Stomach (tissue), 9 donors: ENCODE results near the gene ELAPOR2. TPM values are rescaled to one million over a fixed set of nuclear protein-coding genes. Genes with fewer than 3 reads are reported as not detected.
A peak's percentile ranks its signal among the peaks of the same experiment; 100 is the strongest.

Experiments
- DNase-seq, 2 donors: peaks; one replicate each; pipeline versions ENCODE4 v3.0.0 to v3.0.0-alpha.2; 2013 to 2019
- H3K27ac ChIP-seq, 5 donors: fragments of 200-600 bp in 4 of 5; sonication (generic) in 4 of 5; one replicate each; pipeline ENCODE4 v1.5.1; 2013 to 2019; ENCODE audit warnings: mild to moderate bottlenecking in 1 of 5, moderate library complexity in 1 of 5
- H3K27me3 ChIP-seq, 3 donors: fragments of 200-600 bp; sonication (generic); one replicate each; pipeline ENCODE4 v1.5.1; 2017 to 2019; ENCODE audit warnings: mixed run types in 1 of 3
- H3K36me3 ChIP-seq, 4 donors: fragments of 200-600 bp; sonication (generic); 1 replicate in 3 of 4; 2 replicates in 1 of 4; pipeline ENCODE4 v1.5.1; 2016 to 2019
- H3K4me1 ChIP-seq, 4 donors: fragments of 200-600 bp; sonication (generic); one replicate each; pipeline ENCODE4 v1.5.1; 2016 to 2019
- H3K4me3 ChIP-seq, 4 donors: fragments of 200-600 bp; sonication (generic) in 3 of 4; one replicate each; pipeline ENCODE4 v1.5.1; 2016 to 2019; ENCODE audit warnings: mild to moderate bottlenecking in 1 of 4
- H3K9me3 ChIP-seq, 4 donors: fragments of 200-600 bp; sonication (generic); one replicate each; pipeline ENCODE4 v1.5.1; 2016 to 2019
- EP300 ChIP-seq: sonication (generic); formaldehyde crosslinking; IDR thresholded peaks from one replicate; pipeline ENCODE4 v1.6.1; 2017; ENCODE audit warnings: antibody characterized with exemption
- POLR2A ChIP-seq, 4 donors: fragments of 450-650 bp; IDR thresholded peaks; one replicate each; pipeline ENCODE4 v1.6.1; 2016; ENCODE audit warnings: antibody characterized with exemption in 4 of 4, control low read depth in 2 of 4, mild to moderate bottlenecking in 1 of 4, moderate library complexity in 1 of 4
- POLR2AphosphoS5 ChIP-seq, 3 donors: sonication (generic); formaldehyde crosslinking; IDR thresholded peaks; one replicate each; pipeline ENCODE4 v1.6.1; 2016; ENCODE audit warnings: antibody characterized with exemption in 3 of 3
- WGBS, 5 donors: extraction: QIAGEN DNeasy Blood & Tissue Kit in 3 of 5; methylation state at CpG; one replicate each; pipeline versions ENCODE4 v1.1.5 to v1.1.7; 2013 to 2018; 5-methylcytosine and 5-hydroxymethylcytosine counted together
- intact Hi-C: fragments of 100-400 bp; cut with DNase I; formaldehyde crosslinking; loops from one replicate; pipeline ENCODE4 v1.15.1; 2023; ENCODE audit warnings: low total_unique reads
- polyA plus RNA-seq, 3 donors: library from polyadenylated mRNA; stranded (reverse); fragments of 200-250 nt; gene quantifications; one replicate each; pipeline ENCODE4 v1.2.3, GENCODE V29; 2013
- total RNA-seq, 5 donors: library from RNA; depleted of rRNA; stranded (reverse); fragments of >200 nt; gene quantifications; one replicate each; pipeline versions ENCODE4 v1.1.0 to v1.2.3, GENCODE V29; 2014 to 2016
- TF ChIP-seq, protein P1 (sequence below), 7 experiments: fragments of 450-650 bp in 4 of 7; fragments of 200-600 bp in 3 of 7; sonication (generic) in 3 of 7; IDR thresholded peaks; one replicate each; pipeline ENCODE4 v1.5.1; 2016 to 2019; ENCODE audit warnings: antibody characterized with exemption in 7 of 7, control low read depth in 2 of 7, mild to moderate bottlenecking in 1 of 7
- donor health status: healthy with polysubstance abuse.
- donor health status: Bipolar disorder and iron deficiency.
- donor health status: healthy.

ELAPOR2 gene
- total and polyA plus RNA-seq, 8 donors, result 1.4 to 18.0 (median 3.3) TPM

DNA sequence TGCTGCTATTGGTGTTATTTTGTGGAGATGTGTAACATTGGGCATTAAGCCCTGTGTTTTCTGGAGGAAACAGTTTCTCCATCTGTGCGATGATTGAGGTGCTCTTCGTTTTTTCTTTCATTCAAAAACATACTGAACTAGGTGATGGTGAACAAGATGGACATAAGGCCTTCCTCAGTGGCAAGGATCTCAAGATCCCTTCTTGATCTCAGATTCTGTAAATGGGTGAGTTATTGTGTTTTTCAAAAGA lies 759 bp upstream of the ELAPOR2 start:
- H3K27me3 ChIP-seq, result no peaks in the 10 kb centered on the region
- H3K36me3 ChIP-seq, result no peaks in the 10 kb centered on the region
- H3K4me3 ChIP-seq, result peak overlapping the region in 2 of 4 donors; percentile 63 to 75
- no peak for TF ChIP-seq POLR2A (IDR thresholded peaks at IDR 0.05)
- no peak for TF ChIP-seq POLR2AphosphoS5 (IDR thresholded peaks at IDR 0.05)
- TF ChIP-seq, protein P1, sequence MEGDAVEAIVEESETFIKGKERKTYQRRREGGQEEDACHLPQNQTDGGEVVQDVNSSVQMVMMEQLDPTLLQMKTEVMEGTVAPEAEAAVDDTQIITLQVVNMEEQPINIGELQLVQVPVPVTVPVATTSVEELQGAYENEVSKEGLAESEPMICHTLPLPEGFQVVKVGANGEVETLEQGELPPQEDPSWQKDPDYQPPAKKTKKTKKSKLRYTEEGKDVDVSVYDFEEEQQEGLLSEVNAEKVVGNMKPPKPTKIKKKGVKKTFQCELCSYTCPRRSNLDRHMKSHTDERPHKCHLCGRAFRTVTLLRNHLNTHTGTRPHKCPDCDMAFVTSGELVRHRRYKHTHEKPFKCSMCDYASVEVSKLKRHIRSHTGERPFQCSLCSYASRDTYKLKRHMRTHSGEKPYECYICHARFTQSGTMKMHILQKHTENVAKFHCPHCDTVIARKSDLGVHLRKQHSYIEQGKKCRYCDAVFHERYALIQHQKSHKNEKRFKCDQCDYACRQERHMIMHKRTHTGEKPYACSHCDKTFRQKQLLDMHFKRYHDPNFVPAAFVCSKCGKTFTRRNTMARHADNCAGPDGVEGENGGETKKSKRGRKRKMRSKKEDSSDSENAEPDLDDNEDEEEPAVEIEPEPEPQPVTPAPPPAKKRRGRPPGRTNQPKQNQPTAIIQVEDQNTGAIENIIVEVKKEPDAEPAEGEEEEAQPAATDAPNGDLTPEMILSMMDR (IDR thresholded peaks at IDR 0.05), result no peak
- no peak for TF ChIP-seq EP300
- peaks cover 5 to 15% (median 12%) of the 10 kb centered on the region in 4 donors for H3K4me1 ChIP-seq
- DNase-seq, result no peak
- peak overlapping the region in 4 of 5 donors; percentile 33 to 85 (median 59) for H3K27ac ChIP-seq
- no peaks in the 10 kb centered on the region for H3K9me3 ChIP-seq
- intact Hi-C loops, result no loop called here
- WGBS, 5 donors, result 58 to 66% (median 61%) methylated on average over 2 of the region's 2 CpGs

DNA sequence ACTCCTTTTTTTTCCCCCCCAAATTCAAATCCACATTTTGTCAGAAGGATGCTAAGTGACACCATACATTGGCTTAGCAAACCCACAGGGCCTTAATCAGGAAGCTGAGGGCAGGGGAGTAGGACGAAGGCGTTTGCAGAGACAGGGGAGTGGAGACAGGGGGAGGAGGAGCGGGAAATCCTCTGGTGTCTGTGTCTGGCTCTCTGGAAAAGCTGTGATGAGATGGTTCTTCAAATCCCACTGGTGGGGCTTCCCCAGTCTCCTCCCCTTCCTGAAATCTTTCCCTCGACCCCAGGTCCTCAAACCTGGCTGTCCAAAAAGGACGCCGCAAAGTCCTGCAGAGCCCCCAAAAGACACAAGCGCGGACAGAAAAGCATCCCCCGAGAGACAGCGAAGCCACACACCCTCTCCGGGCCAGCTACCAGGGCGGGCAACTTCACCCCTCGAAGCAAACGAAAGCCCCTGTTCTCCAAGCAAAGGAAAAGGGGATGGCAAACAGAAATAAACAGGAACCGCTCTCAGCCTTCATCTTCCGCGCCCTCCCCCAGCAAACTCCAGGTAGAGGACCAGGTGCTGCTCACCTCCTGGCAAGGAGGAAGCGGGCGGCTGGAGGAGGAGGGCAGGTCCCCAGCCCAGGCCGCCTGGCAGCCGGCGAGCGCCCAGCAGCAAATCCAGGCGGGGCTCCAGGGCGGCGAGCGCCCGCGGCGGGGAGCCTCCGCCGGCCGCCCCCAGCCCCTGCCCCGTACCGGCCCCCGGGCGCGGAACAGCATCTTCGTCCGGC lies 520 bp downstream of the ELAPOR2 start:
- Histone ChIP-seq H3K4me1 (peaks cover 5 to 15% (median 12%) of the 10 kb centered on the region in 4 donors), H3K36me3 (no peaks in the 10 kb centered on the region), H3K9me3 (no peaks in the 10 kb centered on the region), H3K27me3 (no peaks in the 10 kb centered on the region), H3K4me3 (peak overlapping the region; percentile 63 to 75 (median 70)), H3K27ac (peak overlapping the region; percentile 27 to 85 (median 55))
- TF ChIP-seq POLR2A (IDR thresholded peaks at IDR 0.05), result no peak
- no peak for TF ChIP-seq POLR2AphosphoS5 (IDR thresholded peaks at IDR 0.05)
- TF ChIP-seq, protein P1 (IDR thresholded peaks at IDR 0.05), result no peak
- TF ChIP-seq EP300, result no peak
- WGBS, 5 donors, result 1 to 3% (median 1%) methylated on average over 16 to 40 of the region's 40 CpGs
- intact Hi-C loops, result no loop called here
- DNase-seq, result peak; percentile 34 to 41

DNA sequence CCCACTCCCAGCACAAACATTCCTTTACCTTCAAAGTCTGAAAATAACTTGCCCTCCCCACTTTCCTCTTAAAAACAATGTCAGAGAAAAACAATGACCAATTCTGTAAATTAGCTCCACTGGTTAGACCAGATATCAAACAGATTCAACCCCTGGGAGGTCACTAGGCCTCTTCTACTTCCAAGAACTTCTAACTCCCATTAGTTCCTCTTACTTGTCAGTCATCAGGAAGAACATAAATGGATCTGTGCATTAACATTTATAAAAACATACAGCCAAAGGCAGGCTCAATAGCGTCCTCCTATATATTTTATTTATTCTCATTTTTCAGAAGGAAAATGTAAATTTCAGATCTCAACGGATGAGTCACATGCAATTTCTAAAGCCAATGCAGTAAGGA lies 2.2 kb downstream of the ELAPOR2 start:
- Histone ChIP-seq H3K4me3 (no peak overlapping the region), H3K27me3 (no peaks in the 10 kb centered on the region), H3K4me1 (peaks cover 5 to 15% (median 12%) of the 10 kb centered on the region in 4 donors), H3K36me3 (no peaks in the 10 kb centered on the region), H3K9me3 (no peaks in the 10 kb centered on the region), H3K27ac (no peak overlapping the region)
- DNase-seq, result no peak
- intact Hi-C loops, result no loop called here
- TF ChIP-seq POLR2A (IDR thresholded peaks at IDR 0.05) (no peak), POLR2AphosphoS5 (IDR thresholded peaks at IDR 0.05) (no peak), EP300 (no peak)
- TF ChIP-seq, protein P1 (IDR thresholded peaks at IDR 0.05), result no peak
- WGBS, 5 donors, result 85 to 96% (median 92%) methylated on average over 2 of the region's 2 CpGs

DNA sequence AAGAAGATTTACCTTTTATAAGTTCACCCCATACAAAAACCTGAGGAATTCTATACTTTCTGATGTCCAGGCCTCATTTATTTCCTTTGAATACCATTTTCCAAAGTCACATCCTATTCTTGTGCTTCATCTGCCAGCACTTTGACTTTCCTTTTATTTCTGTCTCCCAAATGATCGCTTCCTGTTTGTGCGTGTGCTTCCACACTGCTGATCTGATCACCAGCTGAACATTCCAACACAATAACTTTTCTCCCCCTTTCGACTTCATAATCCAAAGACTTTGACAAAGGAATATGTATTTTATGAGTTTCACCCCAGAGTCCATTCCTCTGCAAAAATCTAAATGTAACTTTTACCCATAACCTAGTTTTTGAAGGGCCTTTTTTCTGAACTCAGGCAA lies 3.1 kb downstream of the ELAPOR2 start:
- Histone ChIP-seq H3K27ac (no peak overlapping the region), H3K27me3 (no peaks in the 10 kb centered on the region), H3K36me3 (no peaks in the 10 kb centered on the region), H3K9me3 (no peaks in the 10 kb centered on the region), H3K4me1 (peaks cover 5 to 15% (median 12%) of the 10 kb centered on the region in 4 donors), H3K4me3 (no peak overlapping the region)
- intact Hi-C loops, result no loop called here
- WGBS, 5 donors, result 75 to 90% (median 88%) methylated on average over 3 of the region's 3 CpGs
- TF ChIP-seq POLR2AphosphoS5 (IDR thresholded peaks at IDR 0.05) (no peak), POLR2A (IDR thresholded peaks at IDR 0.05) (no peak), EP300 (no peak)
- TF ChIP-seq, protein P1 (IDR thresholded peaks at IDR 0.05), result no peak
- DNase-seq, result no peak
